Gastroesophageal sphincter (tissue), 4 donors: ENCODE data around the gene EVC2. TPM values are rescaled to one million over a fixed set of nuclear protein-coding genes. Genes with fewer than 3 reads are reported as not detected.
"Not testable (repeated sequence)": the region's sequence is repeated elsewhere in the genome, so short reads cannot be mapped to it uniquely, and the experiment has no call there.

Source experiments
- ATAC-seq: fragments of 150-250 bp; one replicate; pipeline ENCODE4 v1.9.1; 2016; ENCODE audit warnings: mild to moderate bottlenecking, moderate library complexity
- H3K27ac ChIP-seq, 4 donors: fragments of 200-600 bp; sonication (generic) in 3 of 4; 1 replicate in 3 of 4; 2 replicates in 1 of 4; pipeline ENCODE4 v1.5.1; 2016 to 2019
- H3K27me3 ChIP-seq: fragments of 200-600 bp; sonication (generic); one replicate; pipeline ENCODE4 v1.5.1; 2019
- H3K36me3 ChIP-seq, 2 donors: fragments of 200-600 bp; sonication (generic); one replicate each; pipeline ENCODE4 v1.5.1; 2019; ENCODE audit warnings: control low read depth in 1 of 2
- H3K4me1 ChIP-seq, 3 donors: fragments of 200-600 bp; sonication (generic); 1 replicate in 2 of 3; 2 replicates in 1 of 3; pipeline ENCODE4 v1.5.1; 2016 to 2019; ENCODE audit warnings: control low read depth in 2 of 3
- H3K4me3 ChIP-seq, 2 donors: fragments of 200-600 bp; sonication (generic); one replicate each; pipeline ENCODE4 v1.5.1; 2019; ENCODE audit warnings: mild to moderate bottlenecking in 1 of 2, moderate library complexity in 1 of 2
- H3K9me3 ChIP-seq, 3 donors: fragments of 200-600 bp; sonication (generic); one replicate each; pipeline ENCODE4 v1.5.1; 2017 to 2019; ENCODE audit warnings: control low read depth in 2 of 3
- EP300 ChIP-seq: sonication (generic); formaldehyde crosslinking; IDR thresholded peaks from one replicate; pipeline ENCODE4 v1.6.1; 2017; ENCODE audit warnings: antibody characterized with exemption, mild to moderate bottlenecking
- POLR2A ChIP-seq, 2 donors: fragments of 450-650 bp; IDR thresholded peaks; one replicate each; pipeline ENCODE4 v1.6.1; 2017; ENCODE audit warnings: antibody characterized with exemption in 2 of 2, mild to moderate bottlenecking in 2 of 2, moderate library complexity in 1 of 2
- POLR2AphosphoS5 ChIP-seq: sonication (generic); formaldehyde crosslinking; IDR thresholded peaks from one replicate; pipeline ENCODE4 v1.6.1; 2017; ENCODE audit warnings: antibody characterized with exemption
- WGBS, 2 donors: methylation state at CpG; one replicate each; pipeline ENCODE4 v1.1.5; 2018; ENCODE audit warnings: low coverage in 1 of 2; 5-methylcytosine and 5-hydroxymethylcytosine counted together
- total RNA-seq, 4 donors: library from RNA; depleted of rRNA; stranded (reverse); fragments of >200 nt; gene quantifications; one replicate each; pipeline ENCODE4 v1.1.0, GENCODE V29; 2016
- TF ChIP-seq, protein P1 (sequence below), 4 experiments: fragments of 200-600 bp in 2 of 4; fragments of 450-650 bp in 2 of 4; sonication (generic) in 1 of 4; IDR thresholded peaks; one replicate each; pipeline ENCODE4 v1.5.1; 2017 to 2019; ENCODE audit warnings: antibody characterized with exemption in 4 of 4, mild to moderate bottlenecking in 2 of 4, moderate library complexity in 2 of 4

EVC2 gene
- total RNA-seq, 4 donors from 2014 or later: 9.3 to 16.3 (median 12.4) TPM

DNA sequence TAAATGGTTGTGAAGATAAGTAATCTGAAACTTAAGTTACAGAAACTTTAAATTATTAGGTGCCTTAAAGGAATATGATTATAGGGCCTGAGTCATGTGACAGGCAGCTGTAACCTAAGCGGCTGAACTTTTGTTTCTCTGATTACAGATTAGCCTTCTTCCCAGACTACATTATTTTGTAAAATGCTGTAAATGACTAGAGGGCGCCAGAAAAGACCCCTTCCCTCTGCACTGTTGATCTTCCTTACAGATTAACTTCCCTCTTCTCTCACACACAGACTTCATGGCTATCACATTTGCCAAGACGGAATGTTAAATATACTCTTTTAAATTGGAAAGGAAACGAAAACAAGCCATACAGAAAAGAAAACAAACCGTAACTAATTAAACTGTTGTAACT, 96.6 kb downstream of the EVC2 start:
- no peak for ATAC-seq
- WGBS, 2 donors: 62 to 76% methylated on average over 4 to 5 of the region's 5 CpGs

DNA sequence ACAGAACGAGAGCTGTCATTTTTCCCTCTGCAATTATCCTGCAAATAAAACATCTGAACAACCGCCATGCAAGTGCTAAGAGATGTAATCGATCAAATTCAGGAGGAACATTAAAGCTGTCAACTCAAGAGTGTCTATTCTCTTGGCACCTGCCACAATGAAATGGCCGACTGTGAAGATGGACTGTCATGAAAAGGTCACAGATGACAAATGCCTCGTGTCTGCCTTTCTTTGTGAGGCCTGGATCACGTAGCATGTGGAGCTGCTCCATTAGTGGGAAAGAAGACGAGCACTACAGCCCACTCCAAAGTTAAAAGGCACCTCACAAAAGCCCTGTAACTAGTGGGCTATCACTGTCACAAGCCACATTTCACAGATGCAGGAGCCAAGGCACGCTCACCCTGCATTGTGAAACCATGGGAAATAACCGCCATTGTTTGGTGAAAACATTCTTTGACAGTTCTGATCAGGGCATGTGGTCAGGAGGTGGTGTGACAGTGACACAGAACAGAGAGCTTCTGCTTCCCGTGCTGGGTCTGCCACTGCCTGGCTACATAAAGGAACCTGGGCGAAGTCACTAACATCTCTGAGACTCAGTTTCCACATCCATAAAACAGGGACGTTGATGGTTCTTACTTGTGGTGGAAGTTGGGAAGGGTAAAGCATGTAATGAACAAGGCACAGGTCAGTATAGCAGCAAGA, 98.9 kb downstream of the EVC2 start:
- 93 to 95% methylated on average over 3 to 8 of the region's 12 CpGs for WGBS, 2 donors
- Histone ChIP-seq H3K27me3 (no peaks in the 10 kb centered on the region), H3K27ac (no peak overlapping the region), H3K36me3 (peaks cover 0 to 86% of the 10 kb centered on the region in 2 donors), H3K9me3 (no peaks in the 10 kb centered on the region), H3K4me3 (no peak overlapping the region), H3K4me1 (no peaks in the 10 kb centered on the region)
- ATAC-seq: no peak
- TF ChIP-seq EP300 (no peak), POLR2A (IDR thresholded peaks at IDR 0.05) (no peak), POLR2AphosphoS5 (no peak)
- TF ChIP-seq, protein P1, sequence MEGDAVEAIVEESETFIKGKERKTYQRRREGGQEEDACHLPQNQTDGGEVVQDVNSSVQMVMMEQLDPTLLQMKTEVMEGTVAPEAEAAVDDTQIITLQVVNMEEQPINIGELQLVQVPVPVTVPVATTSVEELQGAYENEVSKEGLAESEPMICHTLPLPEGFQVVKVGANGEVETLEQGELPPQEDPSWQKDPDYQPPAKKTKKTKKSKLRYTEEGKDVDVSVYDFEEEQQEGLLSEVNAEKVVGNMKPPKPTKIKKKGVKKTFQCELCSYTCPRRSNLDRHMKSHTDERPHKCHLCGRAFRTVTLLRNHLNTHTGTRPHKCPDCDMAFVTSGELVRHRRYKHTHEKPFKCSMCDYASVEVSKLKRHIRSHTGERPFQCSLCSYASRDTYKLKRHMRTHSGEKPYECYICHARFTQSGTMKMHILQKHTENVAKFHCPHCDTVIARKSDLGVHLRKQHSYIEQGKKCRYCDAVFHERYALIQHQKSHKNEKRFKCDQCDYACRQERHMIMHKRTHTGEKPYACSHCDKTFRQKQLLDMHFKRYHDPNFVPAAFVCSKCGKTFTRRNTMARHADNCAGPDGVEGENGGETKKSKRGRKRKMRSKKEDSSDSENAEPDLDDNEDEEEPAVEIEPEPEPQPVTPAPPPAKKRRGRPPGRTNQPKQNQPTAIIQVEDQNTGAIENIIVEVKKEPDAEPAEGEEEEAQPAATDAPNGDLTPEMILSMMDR (IDR thresholded peaks at IDR 0.05): no peak

More for the DNA sequence above, 96.6 kb downstream of the EVC2 start:
- Histone ChIP-seq H3K4me3 (no peak overlapping the region), H3K9me3 (no peaks in the 10 kb centered on the region), H3K27ac (no peak overlapping the region), H3K27me3 (no peaks in the 10 kb centered on the region), H3K4me1 (no peaks in the 10 kb centered on the region), H3K36me3 (peaks cover 0 to 90% of the 10 kb centered on the region in 2 donors)
- TF ChIP-seq EP300 (no peak), POLR2A (IDR thresholded peaks at IDR 0.05) (no peak), POLR2AphosphoS5 (no peak)
- TF ChIP-seq, protein P1 (IDR thresholded peaks at IDR 0.05): no peak

DNA sequence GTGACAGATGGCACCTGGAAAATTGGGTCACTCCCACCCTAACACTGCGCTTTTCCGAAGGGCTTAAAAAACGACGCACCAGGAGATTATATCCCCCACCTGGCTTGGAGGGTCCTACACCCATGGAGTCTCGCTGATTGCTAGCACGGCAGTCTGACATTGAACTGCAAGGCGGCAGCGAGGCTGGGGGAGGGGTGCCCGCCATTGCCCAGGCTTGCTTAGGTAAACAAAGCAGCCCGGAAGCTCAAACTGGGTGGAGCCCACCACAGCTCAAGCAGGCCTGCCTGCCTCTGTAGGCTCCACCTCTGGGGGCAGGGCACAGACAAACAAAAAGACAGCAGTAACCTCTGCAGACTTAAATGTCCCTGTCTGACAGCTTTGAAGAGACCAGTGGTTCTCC, 114.5 kb downstream of the EVC2 start:
- not testable (repeated sequence) for H3K4me1 ChIP-seq, ATAC-seq, H3K27me3 ChIP-seq, H3K4me3 ChIP-seq, H3K9me3 ChIP-seq, H3K27ac ChIP-seq
- peaks cover 0 to 54% of the 10 kb centered on the region in 2 donors for H3K36me3 ChIP-seq
- no CpG with 5 or more reads among the region's 10 CpGs for WGBS, 2 donors

DNA sequence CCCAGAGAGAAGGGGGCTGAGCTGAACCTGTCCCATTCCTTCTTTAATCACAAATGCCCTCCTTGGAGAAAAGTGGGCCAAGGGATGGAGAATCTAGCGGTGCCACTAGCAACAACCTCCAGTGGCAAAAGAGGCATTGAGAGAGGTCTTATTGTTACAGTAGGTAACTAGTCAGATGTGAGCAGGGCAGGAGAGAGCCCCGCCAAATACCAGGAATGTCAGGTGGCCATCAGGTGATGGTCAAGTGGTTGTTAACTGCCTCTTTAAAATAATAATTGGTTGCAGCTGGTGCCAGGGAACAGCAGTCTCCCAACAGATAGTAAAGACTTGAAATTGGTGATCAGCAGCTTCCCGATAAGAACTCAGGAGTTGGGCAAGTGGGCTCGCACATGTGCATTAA, 116.1 kb downstream of the EVC2 start:
- Histone ChIP-seq H3K27ac (no peak overlapping the region), H3K27me3 (no peaks in the 10 kb centered on the region), H3K4me3 (no peak overlapping the region), H3K36me3 (peaks cover 0 to 59% of the 10 kb centered on the region in 2 donors), H3K9me3 (no peaks in the 10 kb centered on the region), H3K4me1 (no peaks in the 10 kb centered on the region)
- TF ChIP-seq, protein P1 (IDR thresholded peaks at IDR 0.05): no peak
- TF ChIP-seq POLR2A (IDR thresholded peaks at IDR 0.05): no peak
- no peak for TF ChIP-seq EP300
- TF ChIP-seq POLR2AphosphoS5: no peak
- no peak for ATAC-seq
- 85 to 95% methylated on average over 4 of the region's 4 CpGs for WGBS, 2 donors

DNA sequence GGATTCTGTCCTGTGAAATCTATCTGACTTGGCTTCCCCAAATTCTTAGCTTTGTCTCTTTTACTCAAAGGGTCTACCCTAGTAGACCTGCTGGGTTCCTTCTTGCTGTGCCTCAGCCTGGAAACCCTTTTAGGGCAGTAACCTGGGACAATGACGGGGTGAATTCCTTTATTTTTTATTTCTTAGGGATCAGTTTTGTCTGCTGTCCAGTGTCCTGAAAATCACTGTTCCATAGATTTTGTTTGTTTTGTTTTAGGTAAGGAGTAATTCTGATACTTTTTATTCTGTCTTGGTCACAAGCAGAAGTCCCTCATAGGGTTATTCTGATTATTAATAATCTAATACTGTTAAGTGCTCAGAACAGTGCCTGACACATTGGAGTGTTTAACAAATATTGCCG, 118.9 kb downstream of the EVC2 start:
- no peaks in the 10 kb centered on the region for H3K27me3 ChIP-seq
- H3K36me3 ChIP-seq: peaks cover 0 to 71% of the 10 kb centered on the region in 2 donors
- H3K4me1 ChIP-seq: no peaks in the 10 kb centered on the region
- no peaks in the 10 kb centered on the region for H3K9me3 ChIP-seq
- WGBS, 2 donors: 92 to 100% methylated on average over 2 of the region's 2 CpGs
- no peak for ATAC-seq
- H3K27ac ChIP-seq: no peak overlapping the region
- TF ChIP-seq, protein P1 (IDR thresholded peaks at IDR 0.05): no peak
- TF ChIP-seq POLR2A (IDR thresholded peaks at IDR 0.05) (no peak), POLR2AphosphoS5 (no peak), EP300 (no peak)
- H3K4me3 ChIP-seq: no peak overlapping the region
